ENCODE data around the gene ARRDC2. TPM values are rescaled to one million over a fixed set of nuclear protein-coding genes. Genes with fewer than 3 reads are reported as not detected.

ARRDC2 gene
- total and polyA plus RNA-seq, 2 experiments from 2014 or later, result 3.9 to 5.5 TPM

DNA sequence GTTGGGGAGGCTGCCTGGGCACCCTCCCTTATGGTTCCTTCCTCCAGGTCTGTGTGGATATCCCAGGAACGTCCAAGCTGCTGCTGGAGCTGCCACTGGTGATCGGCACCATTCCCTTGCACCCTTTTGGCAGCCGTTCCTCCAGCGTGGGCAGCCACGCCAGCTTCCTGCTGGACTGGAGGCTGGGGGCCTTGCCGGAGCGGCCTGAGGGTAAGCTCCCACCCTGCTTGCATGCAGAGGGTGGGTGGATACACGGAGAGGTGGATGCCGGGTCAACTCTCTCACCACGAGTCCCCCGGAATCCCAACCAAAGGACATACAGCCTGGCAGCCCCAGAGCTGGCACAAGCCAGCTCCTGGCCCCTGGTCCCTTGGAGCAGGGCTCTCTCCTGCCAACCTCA lies 2.2 kb downstream of the ARRDC2 start:
- H2AFZ ChIP-seq, result no peak overlapping the region
- no peaks in the 10 kb centered on the region for H3K9me3 ChIP-seq (ENCODE audit: low read depth)
- H4K20me1 ChIP-seq (ENCODE audit: insufficient read depth, poor library complexity, severe bottlenecking), result no peaks in the 10 kb centered on the region
- H3K27ac ChIP-seq, result no peak overlapping the region
- H3K27me3 ChIP-seq, result no peaks in the 10 kb centered on the region
- H3K4me3 ChIP-seq, result no peak overlapping the region
- no peaks in the 10 kb centered on the region for H3K36me3 ChIP-seq (replicated peaks; ENCODE audit: insufficient read depth, low read depth)
- TF ChIP-seq EZH2 (IDR thresholded peaks at IDR 0.05; ENCODE audit: borderline replicate concordance) (no peak), EZH2phosphoT487 (IDR thresholded peaks at IDR 0.05; ENCODE audit: low read depth, severe bottlenecking, unreplicated experiment) (no peak)
- TF ChIP-seq, protein P1, sequence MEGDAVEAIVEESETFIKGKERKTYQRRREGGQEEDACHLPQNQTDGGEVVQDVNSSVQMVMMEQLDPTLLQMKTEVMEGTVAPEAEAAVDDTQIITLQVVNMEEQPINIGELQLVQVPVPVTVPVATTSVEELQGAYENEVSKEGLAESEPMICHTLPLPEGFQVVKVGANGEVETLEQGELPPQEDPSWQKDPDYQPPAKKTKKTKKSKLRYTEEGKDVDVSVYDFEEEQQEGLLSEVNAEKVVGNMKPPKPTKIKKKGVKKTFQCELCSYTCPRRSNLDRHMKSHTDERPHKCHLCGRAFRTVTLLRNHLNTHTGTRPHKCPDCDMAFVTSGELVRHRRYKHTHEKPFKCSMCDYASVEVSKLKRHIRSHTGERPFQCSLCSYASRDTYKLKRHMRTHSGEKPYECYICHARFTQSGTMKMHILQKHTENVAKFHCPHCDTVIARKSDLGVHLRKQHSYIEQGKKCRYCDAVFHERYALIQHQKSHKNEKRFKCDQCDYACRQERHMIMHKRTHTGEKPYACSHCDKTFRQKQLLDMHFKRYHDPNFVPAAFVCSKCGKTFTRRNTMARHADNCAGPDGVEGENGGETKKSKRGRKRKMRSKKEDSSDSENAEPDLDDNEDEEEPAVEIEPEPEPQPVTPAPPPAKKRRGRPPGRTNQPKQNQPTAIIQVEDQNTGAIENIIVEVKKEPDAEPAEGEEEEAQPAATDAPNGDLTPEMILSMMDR (IDR thresholded peaks at IDR 0.05; ENCODE audit: poor library complexity), result no peak
- H3K4me1 ChIP-seq (ENCODE audit: insufficient read depth), result no peaks in the 10 kb centered on the region
- 95% methylated on average over 11 of the region's 11 CpGs for WGBS (ENCODE audit: low lambda C conversion rate, missing lambda C conversion rate)
- no peak for DNase-seq (ENCODE audit: low spot score)
- no peak overlapping the region for H3K4me2 ChIP-seq
- no peaks in the 10 kb centered on the region for H3K9me2 ChIP-seq (replicated peaks; ENCODE audit: insufficient read depth)
- no peaks in the 10 kb centered on the region for H3K79me2 ChIP-seq

DNA sequence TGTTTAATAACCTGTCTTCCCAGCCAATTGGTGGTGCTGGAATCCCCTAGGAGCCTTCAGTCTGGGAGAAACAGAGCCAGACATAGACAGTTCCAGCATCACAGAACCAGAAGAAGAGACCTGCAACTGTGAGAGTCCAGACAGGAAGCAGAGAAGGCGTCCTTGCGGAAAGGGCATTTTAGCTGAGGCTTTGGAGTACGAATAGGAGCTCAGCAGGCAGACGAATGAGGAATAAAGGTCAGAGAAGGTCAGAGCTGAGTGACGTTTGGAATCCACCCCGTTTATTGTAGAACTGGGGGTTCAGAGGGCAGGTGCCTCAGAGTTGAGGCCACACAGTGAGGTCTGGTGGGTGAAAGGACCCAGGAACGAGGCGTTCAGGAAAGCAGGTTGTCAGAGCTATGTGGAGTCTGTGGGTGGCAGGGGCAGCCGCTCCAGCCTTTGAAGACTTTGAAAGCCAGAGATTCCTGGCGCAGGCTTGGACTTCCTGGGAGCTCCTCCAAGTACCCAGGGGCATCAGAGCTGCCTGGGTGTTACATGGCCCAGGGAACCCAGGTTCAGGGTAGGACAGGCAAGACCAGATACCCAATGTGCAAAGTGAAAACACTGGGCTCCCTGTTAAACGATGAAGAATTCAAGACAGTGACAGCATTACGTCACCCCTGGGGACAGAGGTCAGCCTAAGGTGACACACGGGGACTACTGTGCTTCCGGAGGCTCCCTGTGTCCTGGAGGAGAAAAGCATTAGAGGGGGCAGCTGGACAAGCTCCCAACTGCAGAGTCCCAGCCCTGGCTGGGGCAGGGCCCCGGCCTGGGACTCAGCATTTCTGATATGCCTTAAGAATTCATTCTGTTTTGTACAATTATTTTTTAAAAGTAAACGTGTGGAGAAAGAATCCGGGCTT lies 5.5 kb downstream of the ARRDC2 start:
- H3K4me1 ChIP-seq (ENCODE audit: insufficient read depth), result no peaks in the 10 kb centered on the region
- no peaks in the 10 kb centered on the region for H3K79me2 ChIP-seq
- no peak overlapping the region for H2AFZ ChIP-seq
- no peak for TF ChIP-seq EZH2phosphoT487 (IDR thresholded peaks at IDR 0.05; ENCODE audit: low read depth, severe bottlenecking, unreplicated experiment)
- TF ChIP-seq, protein P1 (IDR thresholded peaks at IDR 0.05; ENCODE audit: poor library complexity), result no peak
- TF ChIP-seq EZH2 (IDR thresholded peaks at IDR 0.05; ENCODE audit: borderline replicate concordance), result no peak
- 77% methylated on average over 17 of the region's 17 CpGs for WGBS (ENCODE audit: low lambda C conversion rate, missing lambda C conversion rate)
- H3K36me3 ChIP-seq (replicated peaks; ENCODE audit: insufficient read depth, low read depth), result no peaks in the 10 kb centered on the region
- H3K9me2 ChIP-seq (replicated peaks; ENCODE audit: insufficient read depth), result no peaks in the 10 kb centered on the region
- H3K4me2 ChIP-seq, result no peak overlapping the region
- H3K4me3 ChIP-seq, result no peak overlapping the region
- no peak overlapping the region for H3K27ac ChIP-seq
- peak; percentile 54 for DNase-seq (ENCODE audit: low spot score)
- H4K20me1 ChIP-seq (ENCODE audit: insufficient read depth, poor library complexity, severe bottlenecking), result no peaks in the 10 kb centered on the region
- H3K27me3 ChIP-seq, result no peaks in the 10 kb centered on the region
- H3K9me3 ChIP-seq (ENCODE audit: low read depth), result no peaks in the 10 kb centered on the region

DNA sequence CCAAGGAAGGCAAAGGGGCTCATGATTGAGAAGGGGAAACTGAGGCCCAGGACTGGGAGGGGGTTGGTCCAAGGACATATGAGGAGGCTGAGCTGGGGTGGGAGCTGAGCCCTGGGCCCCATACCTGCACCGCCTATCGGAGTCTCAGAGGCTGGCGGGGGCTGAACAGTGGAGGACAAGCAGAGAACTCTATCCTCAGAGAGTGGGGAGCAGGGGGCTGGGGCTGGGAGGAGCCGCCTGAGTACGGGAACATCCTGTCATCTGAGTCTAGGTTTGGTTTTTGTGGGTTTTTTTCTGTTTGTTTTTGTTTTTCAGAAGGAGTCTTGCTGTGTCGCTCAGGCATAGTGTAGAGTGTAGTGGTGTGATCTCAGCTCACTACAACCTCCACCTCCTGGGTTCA lies 6.2 kb downstream of the ARRDC2 start:
- TF ChIP-seq, protein P1 (IDR thresholded peaks at IDR 0.05; ENCODE audit: poor library complexity), result no peak
- TF ChIP-seq EZH2 (IDR thresholded peaks at IDR 0.05; ENCODE audit: borderline replicate concordance), result no peak
- no peak for TF ChIP-seq EZH2phosphoT487 (IDR thresholded peaks at IDR 0.05; ENCODE audit: low read depth, severe bottlenecking, unreplicated experiment)
- no peak for DNase-seq (ENCODE audit: low spot score)
- no peak overlapping the region for H2AFZ ChIP-seq
- H3K4me1 ChIP-seq (ENCODE audit: insufficient read depth), result no peaks in the 10 kb centered on the region
- no peak overlapping the region for H3K4me3 ChIP-seq
- H3K27me3 ChIP-seq, result no peaks in the 10 kb centered on the region
- 94% methylated on average over 6 of the region's 6 CpGs for WGBS (ENCODE audit: low lambda C conversion rate, missing lambda C conversion rate)
- H3K36me3 ChIP-seq (replicated peaks; ENCODE audit: insufficient read depth, low read depth), result no peaks in the 10 kb centered on the region
- no peaks in the 10 kb centered on the region for H3K9me3 ChIP-seq (ENCODE audit: low read depth)
- H3K9me2 ChIP-seq (replicated peaks; ENCODE audit: insufficient read depth), result no peaks in the 10 kb centered on the region
- H3K27ac ChIP-seq, result no peak overlapping the region
- no peaks in the 10 kb centered on the region for H4K20me1 ChIP-seq (ENCODE audit: insufficient read depth, poor library complexity, severe bottlenecking)
- H3K79me2 ChIP-seq, result no peaks in the 10 kb centered on the region
- no peak overlapping the region for H3K4me2 ChIP-seq
